Measurements from ENCODE around the gene SCAMP2.
"Not testable (repeated sequence)": the region's sequence is repeated elsewhere in the genome, so short reads cannot be mapped to it uniquely, and the experiment has no call there.

GRCh38 chr15:74887537-74888193 lies 14.5 kb upstream of the SCAMP2 start:
- TF ChIP-seq CTCF, EZH2phosphoT487 (IDR thresholded peaks at IDR 0.05; ENCODE audit: low read length): not testable (repeated sequence)

All from MM.1S (cell line).